HepG2 (cell line): ENCODE measurements around the gene PSMD1. TPM values are rescaled to one million over a fixed set of nuclear protein-coding genes. Genes with fewer than 3 reads are reported as not detected.

Experiments used
- ATAC-seq: fragments of 200-7000 bp; cut with Tn5 transposase; 3 replicates; pipeline ENCODE4 v1.9.1; 2020; ENCODE audit warnings: mild to moderate bottlenecking, moderate library complexity
- BruUV-seq: library from RNA; stranded (reverse); fragments of 400-500 nt; replicated peaks from 2 replicates; lab custom pipeline; 2021; lab: Mats Ljungman, UMichigan
- CTCF ChIA-PET: fragments of 300-600 bp; formaldehyde crosslinking; extraction: SDS; loops from one replicate; lab custom pipeline; 2021; ENCODE audit warnings: low total read pairs, inconsistent platforms, low intra/inter-chr PET ratio; lab: Yijun Ruan, JAX
- POLR2A ChIA-PET: fragments of 350-600 bp; sonication (Branson Sonifier 250); formaldehyde crosslinking; loops from one replicate; lab custom pipeline; 2020; ENCODE audit warnings: antibody characterized with exemption, inconsistent platforms; lab: Yijun Ruan, JAX
- DNase-seq: peaks from one replicate; pipeline ENCODE4 v3.0.0-alpha.2; 2015; ENCODE audit warnings: low spot score
- FAIRE-seq: peaks from 3 replicates; lab custom pipeline; 2011; peaks lifted over from hg19 to GRCh38; lab: Jason Lieb, UNC
- H2AFZ ChIP-seq: one replicate; pipeline ENCODE4 v1.6.1; 2011; ENCODE audit warnings: low read length, inconsistent platforms
- H3K27ac ChIP-seq: fragments of 300-600 bp; 3 replicates; pipeline ENCODE4 v1.8.0; 2011; ENCODE audit warnings: mixed run types, mild to moderate bottlenecking, mixed read lengths, low read length, inconsistent platforms; ENCODE audit not compliant: insufficient read depth; ENCODE audit errors: extremely low read length
- H3K27me3 ChIP-seq, 2 experiments: fragments of 200-600 bp in 1 of 2; 2 replicates in 1 of 2; 3 replicates in 1 of 2; pipeline versions ENCODE4 v1.6.0 to v1.8.0; 2011; ENCODE audit warnings: low read length in 2 of 2, mild to moderate bottlenecking in 2 of 2, moderate library complexity in 2 of 2, inconsistent platforms in 1 of 2; ENCODE audit not compliant: insufficient read depth in 2 of 2, control insufficient read depth in 1 of 2
- H3K36me3 ChIP-seq, 2 experiments: fragments of 200-600 bp in 1 of 2; replicated peaks in 1 of 2; 2 replicates in 1 of 2; 3 replicates in 1 of 2; pipeline versions ENCODE4 v1.5.1 to v1.8.0; 2011; ENCODE audit warnings: low read length in 2 of 2, inconsistent platforms in 1 of 2; ENCODE audit not compliant: insufficient read depth in 2 of 2, control insufficient read depth in 1 of 2
- H3K4me1 ChIP-seq: 2 replicates; pipeline ENCODE4 v1.5.1; 2012; ENCODE audit warnings: low read length, inconsistent platforms; ENCODE audit not compliant: insufficient read depth
- H3K4me2 ChIP-seq: 2 replicates; pipeline ENCODE4 v1.6.0; 2011; ENCODE audit warnings: low read depth, low read length, inconsistent platforms
- H3K4me3 ChIP-seq, 3 experiments: fragments of 200-600 bp in 1 of 3; sonication (generic), shearing (Covaris generic) in 1 of 3; replicated peaks in 1 of 3; 2 replicates each; pipeline ENCODE4 v1.5.1; 2011 to 2016; ENCODE audit warnings: low read length in 3 of 3, inconsistent platforms in 2 of 3, low read depth in 2 of 3, mild to moderate bottlenecking in 2 of 3, control low read depth in 1 of 3, mixed read lengths in 1 of 3; ENCODE audit not compliant: insufficient read depth in 1 of 3
- H3K79me2 ChIP-seq: one replicate; pipeline ENCODE4 v1.6.1; 2011; ENCODE audit warnings: low read length, inconsistent platforms; ENCODE audit not compliant: insufficient read depth
- H3K9ac ChIP-seq: 2 replicates; pipeline ENCODE4 v1.6.0; 2011; ENCODE audit warnings: mild to moderate bottlenecking, low read depth, low read length, inconsistent platforms; ENCODE audit not compliant: insufficient read depth
- H3K9me3 ChIP-seq: 2 replicates; pipeline ENCODE4 v1.5.1; 2012; ENCODE audit warnings: mild to moderate bottlenecking, low read length
- H4K20me1 ChIP-seq: 2 replicates; pipeline ENCODE4 v1.6.0; 2011; ENCODE audit warnings: inconsistent platforms, mild to moderate bottlenecking, low read length, moderate library complexity; ENCODE audit not compliant: insufficient read depth
- ARNT ChIP-seq: fragments of 450-650 bp; IDR thresholded peaks from 2 replicates; pipeline ENCODE4 v1.6.1; 2017
- CAMTA2 ChIP-seq: sonication (generic); formaldehyde crosslinking; IDR thresholded peaks from 2 replicates; pipeline ENCODE4 v1.4.0; 2020; ENCODE audit warnings: mild to moderate bottlenecking, missing genetic modification reagents, borderline replicate concordance
- DNMT1 ChIP-seq: sonication (generic); formaldehyde crosslinking; IDR thresholded peaks from 2 replicates; pipeline ENCODE4 v1.5.1; 2020; ENCODE audit warnings: mild to moderate bottlenecking, missing genetic modification reagents
- FOXC1 ChIP-seq: sonication (generic); formaldehyde crosslinking; IDR thresholded peaks from 2 replicates; pipeline ENCODE4 v1.8.0; 2022; ENCODE audit warnings: mild to moderate bottlenecking, missing genetic modification reagents, borderline replicate concordance
- SMAD3 ChIP-seq: sonication (generic); formaldehyde crosslinking; IDR thresholded peaks from 2 replicates; pipeline ENCODE4 v1.4.0; 2020; ENCODE audit warnings: missing genetic modification reagents
- SOX13 ChIP-seq, 3 experiments: fragments of 450-650 bp in 1 of 3; sonication (generic) in 1 of 3; formaldehyde crosslinking in 1 of 3; IDR thresholded peaks in 2 of 3; conservative IDR thresholded peaks in 1 of 3; 2 replicates each; pipeline versions ENCODE4 v1.5.0 to v1.6.1; 2016 to 2020; ENCODE audit warnings: antibody characterized with exemption in 1 of 3, mild to moderate bottlenecking in 1 of 3, missing compliant biosample characterization in 1 of 3, missing genetic modification reagents in 1 of 3, moderate library complexity in 1 of 3
- U2AF2 ChIP-seq: fragments of 200-400 bp; formaldehyde crosslinking; IDR thresholded peaks from 2 replicates; pipeline ENCODE4 v1.6.1; 2017; ENCODE audit warnings: low read depth, mild to moderate bottlenecking, low read length
- ZKSCAN8 ChIP-seq: IDR thresholded peaks from 2 replicates; pipeline ENCODE4 v1.6.1; 2016; ENCODE audit warnings: borderline replicate concordance, missing genetic modification reagents, missing compliant biosample characterization
- ZNF33A ChIP-seq: sonication (generic); formaldehyde crosslinking; IDR thresholded peaks from 2 replicates; pipeline ENCODE4 v1.5.1; 2020; ENCODE audit warnings: missing genetic modification reagents, mild to moderate bottlenecking, moderate library complexity, borderline replicate concordance
- ZNF547 ChIP-seq: sonication (generic); formaldehyde crosslinking; IDR thresholded peaks from 2 replicates; pipeline ENCODE4 v1.5.1; 2020; ENCODE audit warnings: mild to moderate bottlenecking, missing genetic modification reagents
- ZNF766 ChIP-seq: sonication (generic); formaldehyde crosslinking; IDR thresholded peaks from 2 replicates; pipeline ENCODE4 v1.5.0; 2020; ENCODE audit warnings: missing genetic modification reagents, borderline replicate concordance
- WGBS: methylation state at CpG from one replicate; pipeline ENCODE4 v1.1.6; 2017; ENCODE audit warnings: low lambda C conversion rate; 5-methylcytosine and 5-hydroxymethylcytosine counted together
- in situ Hi-C: cut with HindIII; loops from 2 replicates; pipeline ENCODE4 v1.10.0; 2017; ENCODE audit warnings: low pct_unique_long_range_greater_than_20kb; ENCODE audit not compliant: extremely low pct_ligation_motif_present
- intact Hi-C: fragments of 100-400 bp; cut with micrococcal nuclease; formaldehyde crosslinking; loops from one replicate; pipeline ENCODE4 v1.10.0; 2022; ENCODE audit not compliant: unreplicated experiment
- polyA plus RNA-seq, 8 experiments: library from polyadenylated mRNA; depleted of rRNA in 3 of 8; stranded (reverse) in 7 of 8; unstranded in 1 of 8; fragments of >200 nt; fragmentation: Illumina TruSeq in 4 of 8; extraction: Trizol in 4 of 8; gene quantifications; 2 replicates each; pipeline versions ENCODE4 v1.2.1 to v1.2.3, GENCODE V29; 2011 to 2016; ENCODE audit warnings: low read depth in 4 of 8, missing spikeins in 1 of 8, mixed read lengths in 1 of 8; ENCODE audit not compliant: insufficient read depth in 1 of 8
- total RNA-seq, 5 experiments: library from RNA; depleted of rRNA; stranded (reverse); fragments of >200 nt; fragmentation: Illumina TruSeq; extraction: Trizol; gene quantifications; 2 replicates each; pipeline ENCODE4 v1.2.3, GENCODE V29; 2016; ENCODE audit warnings: low read depth in 1 of 5
- TF ChIP-seq, protein P1 (sequence below): sonication (generic); formaldehyde crosslinking; IDR thresholded peaks from 2 replicates; pipeline ENCODE4 v1.5.0; 2020; ENCODE audit warnings: mild to moderate bottlenecking, low read depth, missing genetic modification reagents, borderline replicate concordance
- TF ChIP-seq, protein P2 (sequence below): sonication (generic); formaldehyde crosslinking; IDR thresholded peaks from 2 replicates; pipeline ENCODE4 v1.8.0; 2022; ENCODE audit warnings: mild to moderate bottlenecking, missing genetic modification reagents
- TF ChIP-seq, protein P3 (sequence below): sonication (generic); formaldehyde crosslinking; IDR thresholded peaks from 2 replicates; pipeline ENCODE4 v1.4.0; 2020; ENCODE audit warnings: missing genetic modification reagents, borderline replicate concordance

PSMD1 gene
- total and polyA plus RNA-seq, 2 of the 13 experiments (the other 11 are each of a cell fraction or from before 2014, with no cell fraction given): 136 to 191 TPM

DNA sequence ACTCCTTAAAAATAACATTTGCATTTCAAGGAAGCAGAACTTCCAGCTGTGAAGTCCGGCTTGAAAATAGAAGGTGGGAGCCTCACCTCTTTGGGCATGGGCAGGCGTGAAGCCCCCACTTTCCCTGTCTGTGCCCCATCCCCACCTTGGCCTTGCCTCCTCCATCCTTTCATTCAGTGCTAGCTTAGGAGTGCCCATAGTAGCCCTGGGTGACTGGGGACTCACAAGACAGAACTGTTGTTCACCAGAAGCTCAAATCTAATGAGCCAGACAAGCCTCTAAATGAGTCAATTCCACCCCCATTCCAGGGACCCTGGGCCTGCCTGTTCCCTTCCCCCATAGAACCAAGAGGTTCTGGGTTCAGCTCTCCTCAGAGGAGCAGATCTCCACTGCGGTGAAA, 40.7 kb upstream of the PSMD1 start:
- no peak overlapping the region for H2AFZ ChIP-seq
- no peak overlapping the region for H3K4me2 ChIP-seq
- no peak overlapping the region for H3K9ac ChIP-seq
- no peak overlapping the region for H3K4me3 ChIP-seq
- ATAC-seq (no peak), FAIRE-seq (no peak), DNase-seq (no peak)
- no peaks in the 10 kb centered on the region for H3K79me2 ChIP-seq
- in situ Hi-C loops (no loop called here), intact Hi-C loops (loop anchor here (2.0 kb wide), 1 partner anchor 19 kb away; no protein-coding TSS in a partner anchor)
- H3K4me1 ChIP-seq: peaks cover 11% of the 10 kb centered on the region; the same call in 1 of the 2 replicates
- CTCF ChIA-PET: no interaction called here
- H3K9me3 ChIP-seq: no peaks in the 10 kb centered on the region
- peaks cover 0 to 37% of the 10 kb centered on the region in 2 experiments; a peak in 4 of 5 replicates for H3K27me3 ChIP-seq
- no peaks in the 10 kb centered on the region for H3K36me3 ChIP-seq
- POLR2A ChIA-PET: interaction anchor here (0.9 to 3.4 kb wide), 3 partner anchors 9 to 35 kb away, joined by 3 to 41 read pairs (median 5); no protein-coding TSS in a partner anchor
- no peaks in the 10 kb centered on the region for H4K20me1 ChIP-seq
- 77% methylated on average over 3 of the region's 3 CpGs for WGBS
- no peak overlapping the region for H3K27ac ChIP-seq
- no TSS peak for BruUV-seq
- TF ChIP-seq DNMT1 (CRISPR knock-in tag) (no peak), ZNF33A (no peak), SMAD3 (CRISPR knock-in tag) (no peak), ARNT (no peak), ZNF766 (no peak), FOXC1 (CRISPR knock-in tag) (no peak), ZKSCAN8 (CRISPR knock-in tag) (no peak), U2AF2 (no peak), SOX13 (IDR thresholded peaks at IDR 0.05) (no peak), SOX13 (CRISPR knock-in tag; conservative IDR thresholded peaks at IDR 0.05 in 1 of 2, IDR thresholded peaks at IDR 0.05 in 1 of 2) (no peak), ZNF547 (CRISPR knock-in tag) (no peak), CAMTA2 (CRISPR knock-in tag) (no peak)
- TF ChIP-seq, protein P1, sequence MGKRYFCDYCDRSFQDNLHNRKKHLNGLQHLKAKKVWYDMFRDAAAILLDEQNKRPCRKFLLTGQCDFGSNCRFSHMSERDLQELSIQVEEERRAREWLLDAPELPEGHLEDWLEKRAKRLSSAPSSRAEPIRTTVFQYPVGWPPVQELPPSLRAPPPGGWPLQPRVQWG (CRISPR knock-in tag): no peak
- TF ChIP-seq, protein P2, sequence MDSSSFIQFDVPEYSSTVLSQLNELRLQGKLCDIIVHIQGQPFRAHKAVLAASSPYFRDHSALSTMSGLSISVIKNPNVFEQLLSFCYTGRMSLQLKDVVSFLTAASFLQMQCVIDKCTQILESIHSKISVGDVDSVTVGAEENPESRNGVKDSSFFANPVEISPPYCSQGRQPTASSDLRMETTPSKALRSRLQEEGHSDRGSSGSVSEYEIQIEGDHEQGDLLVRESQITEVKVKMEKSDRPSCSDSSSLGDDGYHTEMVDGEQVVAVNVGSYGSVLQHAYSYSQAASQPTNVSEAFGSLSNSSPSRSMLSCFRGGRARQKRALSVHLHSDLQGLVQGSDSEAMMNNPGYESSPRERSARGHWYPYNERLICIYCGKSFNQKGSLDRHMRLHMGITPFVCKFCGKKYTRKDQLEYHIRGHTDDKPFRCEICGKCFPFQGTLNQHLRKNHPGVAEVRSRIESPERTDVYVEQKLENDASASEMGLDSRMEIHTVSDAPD (CRISPR knock-in tag): no peak
- TF ChIP-seq, protein P3, sequence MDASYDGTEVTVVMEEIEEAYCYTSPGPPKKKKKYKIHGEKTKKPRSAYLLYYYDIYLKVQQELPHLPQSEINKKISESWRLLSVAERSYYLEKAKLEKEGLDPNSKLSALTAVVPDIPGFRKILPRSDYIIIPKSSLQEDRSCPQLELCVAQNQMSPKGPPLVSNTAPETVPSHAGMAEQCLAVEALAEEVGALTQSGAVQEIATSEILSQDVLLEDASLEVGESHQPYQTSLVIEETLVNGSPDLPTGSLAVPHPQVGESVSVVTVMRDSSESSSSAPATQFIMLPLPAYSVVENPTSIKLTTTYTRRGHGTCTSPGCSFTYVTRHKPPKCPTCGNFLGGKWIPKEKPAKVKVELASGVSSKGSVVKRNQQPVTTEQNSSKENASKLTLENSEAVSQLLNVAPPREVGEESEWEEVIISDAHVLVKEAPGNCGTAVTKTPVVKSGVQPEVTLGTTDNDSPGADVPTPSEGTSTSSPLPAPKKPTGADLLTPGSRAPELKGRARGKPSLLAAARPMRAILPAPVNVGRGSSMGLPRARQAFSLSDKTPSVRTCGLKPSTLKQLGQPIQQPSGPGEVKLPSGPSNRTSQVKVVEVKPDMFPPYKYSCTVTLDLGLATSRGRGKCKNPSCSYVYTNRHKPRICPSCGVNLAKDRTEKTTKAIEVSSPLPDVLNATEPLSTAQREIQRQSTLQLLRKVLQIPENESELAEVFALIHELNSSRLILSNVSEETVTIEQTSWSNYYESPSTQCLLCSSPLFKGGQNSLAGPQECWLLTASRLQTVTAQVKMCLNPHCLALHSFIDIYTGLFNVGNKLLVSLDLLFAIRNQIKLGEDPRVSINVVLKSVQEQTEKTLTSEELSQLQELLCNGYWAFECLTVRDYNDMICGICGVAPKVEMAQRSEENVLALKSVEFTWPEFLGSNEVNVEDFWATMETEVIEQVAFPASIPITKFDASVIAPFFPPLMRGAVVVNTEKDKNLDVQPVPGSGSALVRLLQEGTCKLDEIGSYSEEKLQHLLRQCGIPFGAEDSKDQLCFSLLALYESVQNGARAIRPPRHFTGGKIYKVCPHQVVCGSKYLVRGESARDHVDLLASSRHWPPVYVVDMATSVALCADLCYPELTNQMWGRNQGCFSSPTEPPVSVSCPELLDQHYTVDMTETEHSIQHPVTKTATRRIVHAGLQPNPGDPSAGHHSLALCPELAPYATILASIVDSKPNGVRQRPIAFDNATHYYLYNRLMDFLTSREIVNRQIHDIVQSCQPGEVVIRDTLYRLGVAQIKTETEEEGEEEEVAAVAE: no peak
